IMR-90 (cell line): ENCODE measurements around the gene ZACN.

Source experiments
- CEBPB ChIP-seq: IDR thresholded peaks from 2 replicates; pipeline ENCODE4 v1.6.1; 2012; ENCODE audit warnings: low read depth, low read length, improper control_type of control experiment
- NFE2L2 ChIP-seq: fragments of 150-350 bp; IDR thresholded peaks from 2 replicates; pipeline ENCODE4 v1.6.1; 2016; ENCODE audit warnings: low read depth, mild to moderate bottlenecking, low read length
- POLR2A ChIP-seq: IDR thresholded peaks from 2 replicates; pipeline ENCODE4 v1.6.1; 2012; ENCODE audit warnings: mild to moderate bottlenecking, low read depth, low read length
- RAD21 ChIP-seq: IDR thresholded peaks from 2 replicates; pipeline ENCODE4 v1.6.1; 2012; ENCODE audit warnings: low read length, improper control_type of control experiment
- RCOR1 ChIP-seq: IDR thresholded peaks from 2 replicates; pipeline ENCODE4 v1.6.1; 2012; ENCODE audit warnings: mild to moderate bottlenecking, low read length, improper control_type of control experiment; ENCODE audit not compliant: insufficient replicate concordance
- RFX5 ChIP-seq: IDR thresholded peaks from 2 replicates; pipeline ENCODE4 v1.8.0; 2012; ENCODE audit warnings: low read depth, mild to moderate bottlenecking, low read length, moderate library complexity
- TF ChIP-seq, protein P1 (sequence below): conservative IDR thresholded peaks from 2 replicates; pipeline ENCODE4 v1.5.1; 2012; ENCODE audit warnings: mild to moderate bottlenecking, low read depth, low read length, improper control_type of control experiment
- TF ChIP-seq, protein P2 (sequence below): fragments of 150-350 bp; IDR thresholded peaks from 2 replicates; pipeline ENCODE4 v1.6.1; 2017; ENCODE audit warnings: mild to moderate bottlenecking, antibody characterized with exemption, low read length, low read depth

DNA sequence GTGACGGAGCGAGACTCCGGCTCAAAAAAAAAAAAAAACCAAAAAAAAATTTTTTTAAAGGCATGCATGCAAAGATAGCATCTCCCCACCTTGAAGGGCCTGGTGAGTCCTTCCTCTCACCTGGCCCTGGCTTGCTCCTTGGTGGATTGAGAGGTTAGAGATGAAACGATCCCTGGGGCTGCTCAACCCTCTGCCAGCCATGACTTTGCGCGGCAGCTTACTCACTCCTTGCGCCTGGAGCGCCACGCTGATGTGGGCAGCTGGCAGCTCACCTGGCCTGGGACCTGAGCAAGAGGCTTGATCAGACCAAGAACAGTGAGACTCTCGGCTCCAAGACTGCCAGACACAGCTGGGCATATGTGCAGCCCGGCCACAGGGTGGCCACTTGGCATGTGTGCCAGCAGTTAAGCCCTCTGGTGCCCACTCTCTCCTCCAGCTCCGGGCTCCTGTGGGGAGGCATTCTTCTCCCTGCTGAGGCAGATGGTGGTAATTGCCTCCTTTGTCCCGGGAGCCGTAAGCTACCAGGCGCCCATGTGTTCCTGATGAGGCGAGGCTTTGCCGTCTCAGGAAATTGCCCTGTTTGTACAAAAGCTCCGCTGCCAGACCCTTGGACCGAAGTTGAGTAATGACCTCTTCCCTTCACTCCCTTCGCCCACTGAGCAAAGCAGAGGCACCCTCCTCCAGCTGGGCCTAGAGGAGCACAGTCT lies 46.8 kb upstream of the ZACN start:
- TF ChIP-seq, protein P1, sequence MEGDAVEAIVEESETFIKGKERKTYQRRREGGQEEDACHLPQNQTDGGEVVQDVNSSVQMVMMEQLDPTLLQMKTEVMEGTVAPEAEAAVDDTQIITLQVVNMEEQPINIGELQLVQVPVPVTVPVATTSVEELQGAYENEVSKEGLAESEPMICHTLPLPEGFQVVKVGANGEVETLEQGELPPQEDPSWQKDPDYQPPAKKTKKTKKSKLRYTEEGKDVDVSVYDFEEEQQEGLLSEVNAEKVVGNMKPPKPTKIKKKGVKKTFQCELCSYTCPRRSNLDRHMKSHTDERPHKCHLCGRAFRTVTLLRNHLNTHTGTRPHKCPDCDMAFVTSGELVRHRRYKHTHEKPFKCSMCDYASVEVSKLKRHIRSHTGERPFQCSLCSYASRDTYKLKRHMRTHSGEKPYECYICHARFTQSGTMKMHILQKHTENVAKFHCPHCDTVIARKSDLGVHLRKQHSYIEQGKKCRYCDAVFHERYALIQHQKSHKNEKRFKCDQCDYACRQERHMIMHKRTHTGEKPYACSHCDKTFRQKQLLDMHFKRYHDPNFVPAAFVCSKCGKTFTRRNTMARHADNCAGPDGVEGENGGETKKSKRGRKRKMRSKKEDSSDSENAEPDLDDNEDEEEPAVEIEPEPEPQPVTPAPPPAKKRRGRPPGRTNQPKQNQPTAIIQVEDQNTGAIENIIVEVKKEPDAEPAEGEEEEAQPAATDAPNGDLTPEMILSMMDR = no peak
- no peak for TF ChIP-seq POLR2A
- TF ChIP-seq, protein P2, sequence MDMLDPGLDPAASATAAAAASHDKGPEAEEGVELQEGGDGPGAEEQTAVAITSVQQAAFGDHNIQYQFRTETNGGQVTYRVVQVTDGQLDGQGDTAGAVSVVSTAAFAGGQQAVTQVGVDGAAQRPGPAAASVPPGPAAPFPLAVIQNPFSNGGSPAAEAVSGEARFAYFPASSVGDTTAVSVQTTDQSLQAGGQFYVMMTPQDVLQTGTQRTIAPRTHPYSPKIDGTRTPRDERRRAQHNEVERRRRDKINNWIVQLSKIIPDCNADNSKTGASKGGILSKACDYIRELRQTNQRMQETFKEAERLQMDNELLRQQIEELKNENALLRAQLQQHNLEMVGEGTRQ = no peak
- TF ChIP-seq RCOR1 = no peak
- TF ChIP-seq RFX5 = no peak
- TF ChIP-seq CEBPB = no peak
- no peak for TF ChIP-seq NFE2L2
- TF ChIP-seq RAD21 = no peak
